Fibroblast of the aortic adventitia (primary cell): ENCODE results near the gene CPOX. TPM values are rescaled to one million over a fixed set of nuclear protein-coding genes. Genes with fewer than 3 reads are reported as not detected.
A peak's percentile ranks its signal among the peaks of the same experiment; 100 is the strongest.
"Not testable (repeated sequence)": the region's sequence is repeated elsewhere in the genome, so short reads cannot be mapped to it uniquely, and the experiment has no call there.

Experiments
- DNase-seq: peaks from one replicate; pipeline ENCODE4 v3.0.0-alpha.2; 2010; ENCODE audit warnings: low read depth
- H3K4me3 ChIP-seq: 2 replicates; pipeline ENCODE4 v1.5.1; 2011; ENCODE audit warnings: low read depth, mild to moderate bottlenecking, control low read depth, low read length, moderate library complexity
- total RNA-seq: library from RNA; depleted of rRNA; stranded (reverse); fragments of >200 nt; gene quantifications from 2 replicates; pipeline ENCODE4 v1.2.3, GENCODE V29; 2012; ENCODE audit warnings: low replicate concordance
- TF ChIP-seq, protein P1 (sequence below): IDR thresholded peaks from 2 replicates; pipeline ENCODE4 v1.5.1; 2011; ENCODE audit warnings: mild to moderate bottlenecking, low read length, control low read depth, inconsistent platforms; ENCODE audit not compliant: insufficient read depth

Gene CPOX
- 22.6 and 57.5 TPM in 2 replicates for total RNA-seq

DNA sequence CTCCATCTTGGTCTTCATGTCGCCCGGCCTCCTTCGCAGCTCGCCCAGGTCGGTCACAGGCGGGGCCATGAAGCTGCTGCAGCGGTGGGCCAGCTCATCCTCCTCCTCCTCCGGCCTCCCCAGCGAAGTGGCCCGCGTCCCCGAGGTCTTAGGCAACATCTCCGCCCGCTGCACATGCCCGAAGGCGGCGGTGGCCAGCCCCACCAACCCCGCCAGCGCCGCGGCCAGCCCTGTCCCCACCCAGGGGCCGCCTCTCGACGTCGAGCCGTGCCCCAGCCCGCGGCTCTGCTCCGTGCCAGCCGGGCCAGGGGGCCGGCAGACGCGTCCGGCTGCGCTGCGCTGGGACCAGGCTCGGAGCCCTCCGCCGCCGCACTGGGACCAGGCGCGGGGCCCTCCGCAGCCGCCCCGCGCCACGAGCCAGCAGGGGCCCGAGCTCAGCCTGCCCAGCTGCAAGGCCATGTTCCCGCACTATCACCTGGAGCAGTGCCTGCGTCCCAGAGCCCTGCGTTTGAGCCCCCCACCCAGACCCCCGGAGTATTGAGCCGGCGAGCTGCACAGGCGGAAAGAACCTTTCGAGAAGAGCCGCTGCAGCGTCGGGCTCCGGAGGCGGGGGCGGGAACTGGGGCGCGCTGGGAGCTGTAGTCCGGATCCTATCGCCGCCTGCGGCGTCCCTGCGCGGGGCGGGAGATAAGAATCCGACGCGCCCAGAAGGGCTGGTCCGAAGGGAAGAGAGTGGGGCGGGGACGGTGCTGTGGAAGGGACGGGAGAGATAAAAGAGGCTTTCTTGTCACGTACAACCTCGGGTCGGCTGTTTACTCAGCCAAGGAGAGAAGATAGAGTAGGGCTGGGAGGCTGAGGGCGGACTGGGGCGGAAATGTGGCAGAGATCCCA, at the start of gene CPOX:
Gene CPOX (minus strand): TSS at position 566 of the 891 bp plus-strand sequence. CDS start 107 bp downstream, at position 459.
- TF ChIP-seq, protein P1, sequence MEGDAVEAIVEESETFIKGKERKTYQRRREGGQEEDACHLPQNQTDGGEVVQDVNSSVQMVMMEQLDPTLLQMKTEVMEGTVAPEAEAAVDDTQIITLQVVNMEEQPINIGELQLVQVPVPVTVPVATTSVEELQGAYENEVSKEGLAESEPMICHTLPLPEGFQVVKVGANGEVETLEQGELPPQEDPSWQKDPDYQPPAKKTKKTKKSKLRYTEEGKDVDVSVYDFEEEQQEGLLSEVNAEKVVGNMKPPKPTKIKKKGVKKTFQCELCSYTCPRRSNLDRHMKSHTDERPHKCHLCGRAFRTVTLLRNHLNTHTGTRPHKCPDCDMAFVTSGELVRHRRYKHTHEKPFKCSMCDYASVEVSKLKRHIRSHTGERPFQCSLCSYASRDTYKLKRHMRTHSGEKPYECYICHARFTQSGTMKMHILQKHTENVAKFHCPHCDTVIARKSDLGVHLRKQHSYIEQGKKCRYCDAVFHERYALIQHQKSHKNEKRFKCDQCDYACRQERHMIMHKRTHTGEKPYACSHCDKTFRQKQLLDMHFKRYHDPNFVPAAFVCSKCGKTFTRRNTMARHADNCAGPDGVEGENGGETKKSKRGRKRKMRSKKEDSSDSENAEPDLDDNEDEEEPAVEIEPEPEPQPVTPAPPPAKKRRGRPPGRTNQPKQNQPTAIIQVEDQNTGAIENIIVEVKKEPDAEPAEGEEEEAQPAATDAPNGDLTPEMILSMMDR, result no peak
- peak; percentile 95 for DNase-seq

GRCh38 chr3:98642769-98643168, 49.4 kb upstream of the CPOX start:
- not testable (repeated sequence) for H3K4me3 ChIP-seq, DNase-seq

More for the DNA sequence above, at the start of gene CPOX:
- peak within 1 kb of the TSS; percentile 87 for H3K4me3 ChIP-seq

GRCh38 chr3:98641756-98642155, 48.3 kb upstream of the CPOX start:
- H3K4me3 ChIP-seq, DNase-seq: not testable (repeated sequence)

DNA sequence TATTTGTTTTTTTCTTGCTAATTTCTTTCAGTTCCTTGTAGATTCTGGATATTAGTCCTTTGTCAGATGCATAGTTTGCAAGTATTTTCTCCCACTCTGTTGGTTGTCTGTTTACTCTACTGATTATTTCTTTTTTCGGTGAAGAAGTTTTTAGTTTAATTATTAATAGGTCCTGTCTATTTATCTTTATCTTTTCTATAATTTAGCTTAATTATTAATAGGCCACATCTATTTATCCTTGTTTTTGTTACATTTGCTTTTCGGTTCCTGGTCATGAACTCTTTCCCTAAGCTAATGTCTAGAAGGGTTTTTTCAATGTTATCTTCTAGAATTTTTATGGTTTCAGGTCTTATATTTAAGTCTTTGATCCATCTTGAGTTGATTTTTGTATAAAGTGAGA, 45.1 kb upstream of the CPOX start:
- not testable (repeated sequence) for H3K4me3 ChIP-seq, DNase-seq

- H3K4me3 ChIP-seq, result no peak overlapping the region
- TF ChIP-seq, protein P1, result no peak
- DNase-seq, result no peak
Observed at GRCh38 chr3:98630416-98630815, 37.0 kb upstream of the CPOX start.

DNA sequence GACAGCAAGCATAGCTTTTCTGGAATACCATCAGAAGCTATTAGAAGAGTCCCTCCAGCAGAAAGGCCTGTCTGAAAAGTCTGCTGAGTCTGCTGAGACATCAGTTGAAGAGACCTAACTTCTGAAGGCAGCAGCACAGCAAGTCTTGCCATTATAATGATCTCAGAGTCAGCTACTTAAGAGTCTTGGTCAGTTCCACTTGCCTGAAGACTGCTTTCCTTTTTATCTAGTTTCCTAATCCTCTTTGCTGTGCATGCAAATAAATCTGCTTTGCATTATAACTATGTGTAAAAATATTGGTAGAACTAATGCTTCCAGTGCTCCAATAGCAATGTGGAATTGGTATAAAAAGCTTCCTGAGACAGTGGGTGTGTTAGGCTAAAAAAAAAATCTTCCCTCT, 34.9 kb upstream of the CPOX start:
- TF ChIP-seq, protein P1, result no peak
- no peak for DNase-seq
- no peak overlapping the region for H3K4me3 ChIP-seq

- TF ChIP-seq, protein P1, result no peak
- no peak overlapping the region for H3K4me3 ChIP-seq
- DNase-seq, result no peak
Observed at GRCh38 chr3:98626151-98626550, 32.7 kb upstream of the CPOX start.

GRCh38 chr3:98623572-98624280, 30.3 kb upstream of the CPOX start:
- DNase-seq, result no peak
- no peak overlapping the region for H3K4me3 ChIP-seq
- TF ChIP-seq, protein P1, result no peak
